Heart left ventricle (tissue), 13 donors: Measurements from ENCODE around the gene FBN1.

Source experiments
- POLR2A ChIP-seq, 2 donors: fragments of 450-650 bp; IDR thresholded peaks; one replicate each; pipeline ENCODE4 v1.6.1; 2017; ENCODE audit warnings: antibody characterized with exemption in 2 of 2, mild to moderate bottlenecking in 2 of 2, moderate library complexity in 2 of 2
- TF ChIP-seq, protein P1 (sequence below), 12 donors: fragments of 200-600 bp; sonication (generic) in 4 of 12; IDR thresholded peaks; one replicate each; pipeline versions ENCODE4 v1.5.0 to v1.8.0; 2018 to 2022; ENCODE audit warnings: antibody characterized with exemption in 12 of 12, mild to moderate bottlenecking in 5 of 12
- donor health status: ischemic (EF 13 %, LVEDD 7.1; RV severe dilation, severe dysfunction).
- donor health status: DM: no; HTN: yes; CAD: no.
- donor health status: DM: no; HTN: no; CAD: no.
- donor health status: ischemic (EF 25% LVEDD 6.9; RV normal size, moderate dysfunction).
- donor health status: ischemic (EF 25% LVEDD 5.7; RV mildly dilated, moderate dysfunction).
- donor health status: ischemic (EF 35%, LVEDD 5.7; RV mildly dilated, moderate dysfunction).
- donor health status: nonischemic (EF 11% LVEDD 7.7; RV severe dilation, severe dysfunction).
- donor health status: DM: yes; HTN: yes; CAD: no.
- donor health status: PGD.
- donor health status: ischemic (EF 29% LVEDD 5.4; RV normal size, mild dysfunction).
- donor health status: nonischemic (EF 23%, LVEDD 6.1; RV moderate dilation, normal function).

GRCh38 chr15:48624700-48625099, 20.8 kb downstream of the FBN1 start:
- TF ChIP-seq, protein P1, sequence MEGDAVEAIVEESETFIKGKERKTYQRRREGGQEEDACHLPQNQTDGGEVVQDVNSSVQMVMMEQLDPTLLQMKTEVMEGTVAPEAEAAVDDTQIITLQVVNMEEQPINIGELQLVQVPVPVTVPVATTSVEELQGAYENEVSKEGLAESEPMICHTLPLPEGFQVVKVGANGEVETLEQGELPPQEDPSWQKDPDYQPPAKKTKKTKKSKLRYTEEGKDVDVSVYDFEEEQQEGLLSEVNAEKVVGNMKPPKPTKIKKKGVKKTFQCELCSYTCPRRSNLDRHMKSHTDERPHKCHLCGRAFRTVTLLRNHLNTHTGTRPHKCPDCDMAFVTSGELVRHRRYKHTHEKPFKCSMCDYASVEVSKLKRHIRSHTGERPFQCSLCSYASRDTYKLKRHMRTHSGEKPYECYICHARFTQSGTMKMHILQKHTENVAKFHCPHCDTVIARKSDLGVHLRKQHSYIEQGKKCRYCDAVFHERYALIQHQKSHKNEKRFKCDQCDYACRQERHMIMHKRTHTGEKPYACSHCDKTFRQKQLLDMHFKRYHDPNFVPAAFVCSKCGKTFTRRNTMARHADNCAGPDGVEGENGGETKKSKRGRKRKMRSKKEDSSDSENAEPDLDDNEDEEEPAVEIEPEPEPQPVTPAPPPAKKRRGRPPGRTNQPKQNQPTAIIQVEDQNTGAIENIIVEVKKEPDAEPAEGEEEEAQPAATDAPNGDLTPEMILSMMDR (IDR thresholded peaks at IDR 0.05), result no peak
- TF ChIP-seq POLR2A (IDR thresholded peaks at IDR 0.05), result no peak
